ENCODE data around the gene ASPRV1.

- TF ChIP-seq CTCF (IDR thresholded peaks at IDR 0.05), result no peak
- TF ChIP-seq POLR2A (IDR thresholded peaks at IDR 0.05), result no peak
These were observed 28.1 kb upstream of the ASPRV1 start for GRCh38 chr2:69989441-69990105.
